SJCRH30 (cell line): Measurements from ENCODE around the gene GPR15. TPM values are rescaled to one million over a fixed set of nuclear protein-coding genes. Genes with fewer than 3 reads are reported as not detected.

Experiments used
- DNase-seq, 2 experiments: peaks; one replicate each; pipeline ENCODE4 v3.0.0-alpha.2; 2015 to 2020
- H3K27ac ChIP-seq: fragments of 250-450 bp; sonication (Bioruptor Pico); 2 replicates; pipeline ENCODE4 v1.5.1; 2020; ENCODE audit warnings: mild to moderate bottlenecking, moderate library complexity
- H3K27me3 ChIP-seq: fragments of 250-450 bp; sonication (Bioruptor Pico); 2 replicates; pipeline ENCODE4 v1.5.1; 2020; ENCODE audit warnings: mild to moderate bottlenecking, moderate library complexity
- H3K36me3 ChIP-seq: fragments of 250-450 bp; sonication (Bioruptor Pico); 2 replicates; pipeline ENCODE4 v1.5.1; 2020; ENCODE audit warnings: mild to moderate bottlenecking, moderate library complexity
- H3K4me1 ChIP-seq: fragments of 250-450 bp; sonication (Bioruptor Pico); 2 replicates; pipeline ENCODE4 v1.5.1; 2020; ENCODE audit warnings: mild to moderate bottlenecking, moderate library complexity
- H3K4me3 ChIP-seq: fragments of 250-450 bp; sonication (Bioruptor Pico); 2 replicates; pipeline ENCODE4 v1.5.1; 2020; ENCODE audit warnings: mild to moderate bottlenecking, moderate library complexity
- H3K9me3 ChIP-seq: fragments of 250-450 bp; sonication (Bioruptor Pico); replicated peaks from 2 replicates; pipeline ENCODE4 v1.5.1; 2020; ENCODE audit warnings: mild to moderate bottlenecking, moderate library complexity
- total RNA-seq: library from RNA; depleted of rRNA; stranded (reverse); fragments of >200 nt; shearing (Covaris generic); gene quantifications from 2 replicates; pipeline ENCODE4 v1.2.3, GENCODE V29; 2014; rRNA removed

The GPR15 gene
- total RNA-seq, 1 experiment from 2014 or later, result not detected

DNA sequence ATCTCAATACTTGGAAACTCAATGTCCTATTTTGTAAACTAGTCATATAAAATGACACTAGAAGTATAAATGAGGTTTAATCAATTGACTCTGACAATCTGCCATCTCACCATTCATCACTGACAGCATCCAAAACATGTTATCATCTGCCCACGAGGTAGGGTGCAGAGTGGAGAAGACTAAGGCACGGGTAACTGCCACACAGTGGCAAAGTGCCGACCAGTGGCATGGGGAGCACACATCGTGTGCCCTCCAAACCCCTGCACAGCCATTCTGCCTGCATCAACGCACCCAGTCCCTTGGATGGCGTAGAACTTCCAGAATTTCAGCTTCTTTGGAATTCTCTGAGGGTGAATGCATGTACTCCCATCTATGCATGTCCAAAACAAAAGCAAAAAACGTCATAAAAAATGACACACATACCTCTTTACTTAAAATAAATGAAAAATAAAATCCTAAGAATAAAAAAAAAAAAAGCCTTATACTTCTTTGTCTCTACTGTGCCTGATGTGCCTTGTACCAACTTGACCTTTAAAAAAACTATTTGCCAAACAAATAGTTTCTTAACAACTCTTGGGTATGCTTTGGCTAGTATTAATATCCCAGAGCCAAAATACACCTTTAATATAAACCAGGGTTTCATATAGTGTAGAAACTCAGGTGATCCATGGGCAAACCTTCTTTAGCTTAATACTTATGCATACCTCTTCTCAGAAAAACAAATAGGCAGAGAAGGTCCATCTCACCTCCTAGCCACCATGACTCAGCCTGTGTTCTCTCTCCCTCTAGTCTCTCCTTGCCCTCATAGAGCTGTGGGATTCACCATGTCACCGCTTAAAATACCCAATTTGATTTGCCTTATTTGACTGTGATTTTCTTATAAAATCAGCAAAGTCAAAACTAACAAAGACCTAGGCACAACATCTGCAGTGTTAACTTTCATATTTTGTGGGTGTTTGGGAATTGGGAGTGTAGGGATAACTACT lies 48.9 kb downstream of the GPR15 start:
- Histone ChIP-seq H3K4me1 (no peaks in the 10 kb centered on the region), H3K4me3 (no peak overlapping the region), H3K27ac (no peak overlapping the region), H3K9me3 (no peaks in the 10 kb centered on the region), H3K36me3 (peaks cover 36% of the 10 kb centered on the region), H3K27me3 (no peaks in the 10 kb centered on the region)
- no peak for DNase-seq

DNA sequence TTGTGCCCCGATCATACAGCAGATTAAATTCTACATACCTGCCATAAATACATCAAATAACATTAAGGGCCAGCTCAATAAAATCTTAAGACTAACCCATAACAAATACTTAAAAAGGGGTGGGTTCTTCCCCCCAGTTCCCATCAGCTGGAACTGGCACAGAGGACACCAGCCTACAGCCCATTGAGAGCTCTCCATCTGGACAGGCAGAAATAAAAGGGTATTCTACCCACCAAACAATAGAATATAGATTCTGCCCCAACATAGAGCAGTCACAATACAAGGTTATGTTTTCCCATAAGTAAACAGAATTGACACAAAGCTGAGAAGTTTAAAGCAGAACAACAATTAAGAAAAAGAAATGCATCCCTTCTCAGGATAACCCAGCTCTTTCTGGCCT lies 49.7 kb downstream of the GPR15 start:
- no peaks in the 10 kb centered on the region for H3K27me3 ChIP-seq
- H3K27ac ChIP-seq, result no peak overlapping the region
- peaks cover 41% of the 10 kb centered on the region for H3K36me3 ChIP-seq
- no peaks in the 10 kb centered on the region for H3K9me3 ChIP-seq
- no peaks in the 10 kb centered on the region for H3K4me1 ChIP-seq
- no peak overlapping the region for H3K4me3 ChIP-seq
- no peak for DNase-seq

GRCh38 chr3:98582042-98582441 lies 50.3 kb downstream of the GPR15 start:
- H3K4me1 ChIP-seq, result no peaks in the 10 kb centered on the region
- H3K27ac ChIP-seq, result no peak overlapping the region
- no peaks in the 10 kb centered on the region for H3K9me3 ChIP-seq
- H3K36me3 ChIP-seq, result peaks cover 41% of the 10 kb centered on the region
- no peak overlapping the region for H3K4me3 ChIP-seq
- no peaks in the 10 kb centered on the region for H3K27me3 ChIP-seq
- DNase-seq, result no peak

- Histone ChIP-seq H3K4me3 (no peak overlapping the region), H3K9me3 (no peaks in the 10 kb centered on the region), H3K27ac (no peak overlapping the region), H3K4me1 (no peaks in the 10 kb centered on the region), H3K27me3 (no peaks in the 10 kb centered on the region), H3K36me3 (peaks cover 41% of the 10 kb centered on the region)
- DNase-seq, result no peak
These were observed 52.0 kb downstream of the GPR15 start for GRCh38 chr3:98583766-98584165.

Other genes with a start within 250 kb of the GPR15 start
- gene OR5H2, start 249.5 kb upstream of the GPR15 start, total RNA-seq, result not detected in 2 replicates
- not detected in 2 replicates for gene OR5K4, start 178.1 kb upstream of the GPR15 start, total RNA-seq
- not detected in 2 replicates for gene OR5K3, start 141.3 kb upstream of the GPR15 start, total RNA-seq
- not detected in 2 replicates for gene OR5K1, start 68.8 kb upstream of the GPR15 start, total RNA-seq
- 0.12 TPM in 1 of 2 replicates, not detected in the other for gene OR5K2, start 34.3 kb upstream of the GPR15 start, total RNA-seq
- 132 and 147 TPM in 2 replicates for gene CLDND1, start 9.1 kb upstream of the GPR15 start, total RNA-seq
- gene CPOX, start 61.6 kb downstream of the GPR15 start, total RNA-seq, result 25.3 and 28.3 TPM in 2 replicates
- 17.1 and 17.6 TPM in 2 replicates for gene ST3GAL6, start 231.4 kb downstream of the GPR15 start, total RNA-seq